ENCODE measurements around the gene SLC10A1.

SLC10A1 gene

GRCh38 chr14:69808919-69809808 lies 12.1 kb upstream of the SLC10A1 start:
- DNase-seq (ENCODE audit: low read depth, low spot score) = no peak

DNA sequence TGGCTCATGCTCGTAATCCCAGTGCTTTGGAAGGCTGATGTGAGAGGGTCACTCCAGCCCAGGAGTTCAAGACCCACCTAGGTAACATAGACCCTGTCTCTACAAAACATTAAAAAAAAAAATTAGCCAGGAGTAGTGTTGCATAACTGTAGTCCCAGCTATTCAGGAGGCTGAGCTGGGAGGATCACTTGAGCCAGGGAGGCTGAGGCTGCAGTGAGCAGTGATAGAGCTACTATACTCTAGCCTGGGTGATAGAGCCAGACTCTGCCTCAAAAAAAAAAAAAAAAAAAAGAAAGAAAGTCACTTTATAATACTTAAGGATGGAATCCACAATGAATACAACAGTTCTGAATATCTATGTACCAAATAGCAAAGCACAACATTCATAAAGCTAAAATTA lies 10.2 kb upstream of the SLC10A1 start:
- DNase-seq (ENCODE audit: low read depth, low spot score) = no peak

DNA sequence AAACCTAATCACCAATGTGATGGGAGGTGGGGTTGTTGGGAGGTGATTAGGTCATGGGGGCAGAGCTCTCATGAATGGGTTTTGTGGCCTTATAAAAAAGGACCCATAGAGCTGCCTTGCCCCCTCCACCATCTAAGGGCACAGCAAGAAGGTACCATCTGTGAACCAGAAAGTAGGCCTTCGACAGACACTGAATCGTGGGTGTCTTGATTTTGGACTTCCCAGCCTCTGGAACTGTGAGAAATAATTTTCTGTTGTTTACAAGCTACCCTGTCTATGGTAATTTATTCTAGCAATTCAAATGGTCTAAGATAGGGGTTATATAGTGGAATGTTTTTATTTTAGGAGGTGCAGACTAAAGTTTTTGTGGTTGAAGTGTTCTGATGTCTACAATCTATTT lies 7.9 kb upstream of the SLC10A1 start:
- DNase-seq (ENCODE audit: low read depth, low spot score) = no peak

DNA sequence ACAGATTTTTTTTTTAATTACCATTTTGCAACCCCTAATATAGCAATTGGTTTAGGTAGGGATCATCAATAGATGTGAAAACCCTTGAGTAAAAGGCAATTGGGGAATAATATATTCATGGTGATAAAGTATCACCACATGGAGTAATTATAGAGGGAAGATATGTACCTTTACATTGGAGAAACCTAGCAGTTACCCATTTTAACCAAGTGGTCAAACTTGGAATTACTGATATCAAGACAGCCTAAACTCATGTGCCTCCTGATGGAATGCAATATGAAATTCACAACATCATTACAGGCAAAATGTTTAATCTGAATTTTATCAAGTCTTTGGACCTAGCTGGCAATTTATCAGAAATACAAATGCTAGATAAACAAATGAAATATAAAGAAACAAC lies 6.7 kb upstream of the SLC10A1 start:
- DNase-seq (ENCODE audit: low read depth, low spot score) = no peak

- no peak for DNase-seq (ENCODE audit: low read depth, low spot score)
Measured at GRCh38 chr14:69798339-69798735, 1.3 kb upstream of the SLC10A1 start.

- DNase-seq (ENCODE audit: low read depth, low spot score) = no peak
Measured at GRCh38 chr14:69797573-69798338, 715 bp upstream of the SLC10A1 start.

DNA sequence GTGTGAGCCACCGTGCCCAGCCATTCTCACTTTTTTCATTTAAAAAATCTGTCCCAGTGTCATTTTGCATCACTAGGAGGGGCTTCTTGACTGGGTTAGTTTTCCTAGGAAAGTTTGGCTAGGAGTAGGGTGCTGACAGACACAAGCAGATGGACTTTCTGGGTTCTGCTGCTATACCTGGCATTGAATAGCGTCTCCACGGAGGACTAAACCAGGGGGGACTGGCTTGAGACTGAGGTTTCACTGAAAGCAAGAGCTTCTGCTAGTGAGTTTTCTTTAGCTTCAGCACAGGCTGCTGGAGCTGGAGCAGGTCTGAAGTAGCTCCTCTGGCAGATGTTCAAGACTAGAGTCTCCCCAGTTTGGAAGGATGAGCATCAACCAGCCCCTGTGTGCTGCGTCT lies 1.4 kb downstream of the SLC10A1 start:
- DNase-seq (ENCODE audit: low read depth, low spot score) = no peak

- DNase-seq (ENCODE audit: low read depth, low spot score) = no peak
Measured at GRCh38 chr14:69794791-69795190, 2.2 kb downstream of the SLC10A1 start.

DNA sequence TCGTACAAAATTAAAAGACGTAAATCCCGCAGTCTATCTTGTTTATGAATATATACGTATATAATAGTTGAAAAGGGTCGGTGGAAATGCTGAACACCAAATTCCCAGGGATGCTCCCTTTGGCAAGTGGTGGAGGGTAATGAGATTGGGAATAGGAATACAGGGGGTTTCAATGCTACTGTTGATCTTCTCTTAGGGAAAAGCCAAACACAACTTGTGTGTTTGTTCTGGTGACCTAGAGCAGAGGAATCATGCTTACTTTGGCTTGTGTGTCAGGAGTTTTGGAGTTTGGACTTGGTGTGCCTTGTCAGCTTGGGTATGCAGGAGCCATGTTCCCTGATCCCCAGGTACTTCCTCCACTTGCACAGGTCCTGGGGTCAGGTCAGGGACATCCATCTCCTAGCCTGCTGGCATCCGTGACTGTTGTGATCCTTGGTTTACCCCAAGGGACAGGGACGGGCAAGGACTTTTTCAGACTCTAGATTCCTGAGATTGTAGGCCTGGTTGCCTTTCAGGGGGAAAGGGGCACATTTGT lies 4.1 kb downstream of the SLC10A1 start:
- DNase-seq (ENCODE audit: low read depth, low spot score) = no peak

- DNase-seq (ENCODE audit: low read depth, low spot score) = no peak
Measured at GRCh38 chr14:69789118-69789640, 7.9 kb downstream of the SLC10A1 start.

DNA sequence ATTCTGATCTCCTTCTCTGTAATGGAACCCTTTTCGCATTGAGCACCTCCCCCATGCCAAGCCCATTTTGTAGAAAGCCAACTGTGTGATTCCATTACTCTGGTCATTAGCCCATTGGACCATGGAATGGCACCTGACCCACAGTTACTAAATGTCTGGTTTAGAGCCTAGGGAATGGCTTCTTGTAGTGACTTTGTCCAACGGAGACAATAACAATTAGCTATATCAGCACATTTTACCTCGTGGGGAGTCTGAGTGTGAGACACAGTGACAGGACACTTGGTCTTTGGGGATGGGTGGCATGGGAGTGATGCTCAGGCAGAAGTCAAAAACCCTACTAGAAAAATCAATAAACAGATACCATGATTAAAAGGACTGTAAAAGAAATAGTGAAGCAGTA lies 10.4 kb downstream of the SLC10A1 start:
- no peak for DNase-seq (ENCODE audit: low read depth, low spot score)

GRCh38 chr14:69784942-69785341 lies 12.1 kb downstream of the SLC10A1 start:
- DNase-seq (ENCODE audit: low read depth, low spot score) = no peak

GRCh38 chr14:69780952-69781351 lies 16.1 kb downstream of the SLC10A1 start:
- DNase-seq (ENCODE audit: low read depth, low spot score) = no peak

- no peak for DNase-seq (ENCODE audit: low read depth, low spot score)
Measured at GRCh38 chr14:69780092-69780491, 16.9 kb downstream of the SLC10A1 start.

GRCh38 chr14:69779088-69779487 lies 18.0 kb downstream of the SLC10A1 start:
- DNase-seq (ENCODE audit: low read depth, low spot score) = no peak

GRCh38 chr14:69776875-69777453 lies 20.1 kb downstream of the SLC10A1 start:
- no peak for DNase-seq (ENCODE audit: low read depth, low spot score)

GRCh38 chr14:69775012-69775411 lies 22.0 kb downstream of the SLC10A1 start:
- no peak for DNase-seq (ENCODE audit: low read depth, low spot score)

DNA sequence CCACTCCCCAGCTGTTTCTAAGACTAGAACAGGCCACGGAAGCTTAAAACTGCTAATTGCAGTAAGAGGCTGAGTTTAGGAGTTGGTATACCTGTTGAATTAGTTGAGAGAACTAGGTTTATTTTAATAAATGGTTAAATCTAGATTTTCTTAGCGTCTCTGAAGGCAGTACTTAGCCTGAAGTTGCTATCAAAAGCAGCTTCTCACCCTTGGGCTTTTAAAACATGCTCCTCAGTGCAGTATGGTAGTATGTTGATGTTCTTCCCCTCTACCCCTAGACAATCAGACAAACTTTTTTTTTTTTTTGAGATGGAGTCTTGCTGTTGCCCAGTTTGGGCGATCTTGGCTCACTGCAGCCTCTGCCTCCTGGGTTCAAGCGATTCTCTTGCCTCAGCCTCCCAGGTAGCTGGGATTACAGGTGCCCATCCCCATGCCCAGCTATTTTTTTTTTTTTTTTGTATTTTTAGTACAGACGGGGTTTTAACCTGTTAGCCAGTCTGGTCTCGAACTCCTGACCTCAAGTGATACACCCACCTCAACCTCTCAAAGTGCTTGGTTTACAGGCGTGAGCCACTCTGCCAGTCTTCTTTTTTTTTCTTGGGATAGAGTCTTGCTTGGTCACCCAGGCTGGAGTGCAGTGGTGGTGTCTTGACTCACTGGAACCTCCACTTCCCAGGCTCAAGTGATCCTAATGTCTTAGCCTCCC lies 23.3 kb downstream of the SLC10A1 start:
- DNase-seq (ENCODE audit: low read depth, low spot score) = no peak

DNA sequence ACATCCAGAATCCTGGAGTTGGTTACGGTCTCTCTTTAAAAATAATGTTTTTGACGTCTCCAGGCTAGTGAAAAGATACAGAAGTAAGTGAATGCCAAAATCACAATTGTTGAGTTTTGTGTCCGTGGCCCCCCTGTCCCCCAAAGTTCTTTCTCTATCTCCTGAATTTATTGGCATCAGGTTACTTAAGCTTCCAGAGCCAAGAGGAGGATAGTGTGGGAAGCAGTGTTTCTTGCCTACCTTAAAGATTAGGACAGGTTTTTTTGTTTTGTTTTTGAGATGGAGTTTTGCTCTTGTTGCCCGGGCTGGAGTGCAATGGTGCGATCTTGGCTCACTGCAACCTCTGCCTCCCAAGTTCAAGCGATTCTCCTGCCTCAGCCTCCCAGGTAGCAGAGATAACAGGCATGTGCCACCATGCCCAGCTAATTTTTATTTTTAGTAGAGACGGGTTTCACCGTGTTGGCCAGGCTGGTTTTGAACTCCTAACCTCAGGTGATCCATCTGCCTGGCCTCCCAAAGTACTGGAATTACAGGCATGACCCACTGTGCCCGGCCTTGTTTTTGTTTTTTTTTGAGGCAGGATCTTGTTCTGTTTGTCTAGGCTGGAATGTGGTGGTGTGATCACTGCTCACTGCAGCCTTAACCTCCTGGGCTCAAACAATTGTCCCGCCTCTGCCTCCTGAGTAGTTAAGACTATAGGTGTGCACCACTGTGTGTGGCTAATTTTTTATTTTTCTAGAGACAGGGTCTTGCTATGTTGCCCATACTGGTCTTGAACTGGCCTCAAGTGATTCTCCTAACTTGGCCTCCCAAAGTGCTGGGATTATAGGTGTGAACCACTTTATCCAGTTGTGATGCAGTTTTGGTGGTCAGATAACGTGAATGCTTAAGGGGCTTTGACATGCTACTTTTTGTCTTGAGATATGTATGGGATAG lies 24.7 kb downstream of the SLC10A1 start:
- no peak for DNase-seq (ENCODE audit: low read depth, low spot score)

GRCh38 chr14:69771136-69771535 lies 25.9 kb downstream of the SLC10A1 start:
- no peak for DNase-seq (ENCODE audit: low read depth, low spot score)

Data from activated CD4-positive, CD25-positive, alpha-beta regulatory T cell treated with anti-CD3 and anti-CD28 coated beads, Interleukin-2, amount 50 U/mL, for 16 hours (primary cell).